Osteocyte (in vitro differentiated cells): ENCODE measurements around the gene MTERF4. TPM values are rescaled to one million over a fixed set of nuclear protein-coding genes. Genes with fewer than 3 reads are reported as not detected.
"Not testable (repeated sequence)": the region's sequence is repeated elsewhere in the genome, so short reads cannot be mapped to it uniquely, and the experiment has no call there.

Experiments
- DNase-seq: peaks from one replicate; pipeline ENCODE4 v3.0.0; 2021; ENCODE audit warnings: mixed read lengths; ENCODE audit not compliant: unreplicated experiment; ENCODE audit errors: extremely low spot score
- H3K27ac Mint-ChIP-seq: one replicate; pipeline ENCODE4 v1.8.0; 2021; ENCODE audit warnings: mild to moderate bottlenecking, mixed read lengths; ENCODE audit not compliant: unreplicated experiment
- H3K27me3 Mint-ChIP-seq: one replicate; pipeline ENCODE4 v1.8.0; 2021; ENCODE audit warnings: mixed read lengths; ENCODE audit not compliant: unreplicated experiment
- H3K36me3 Mint-ChIP-seq: one replicate; pipeline ENCODE4 v1.8.0; 2021; ENCODE audit warnings: mixed read lengths; ENCODE audit not compliant: unreplicated experiment
- H3K4me1 Mint-ChIP-seq: one replicate; pipeline ENCODE4 v1.8.0; 2021; ENCODE audit warnings: mixed read lengths; ENCODE audit not compliant: unreplicated experiment
- H3K4me3 Mint-ChIP-seq: one replicate; pipeline ENCODE4 v1.8.0; 2021; ENCODE audit warnings: mild to moderate bottlenecking, moderate library complexity, mixed read lengths; ENCODE audit not compliant: unreplicated experiment
- H3K9me3 Mint-ChIP-seq: one replicate; pipeline ENCODE4 v1.8.0; 2021; ENCODE audit warnings: mixed read lengths; ENCODE audit not compliant: unreplicated experiment
- CTCF ChIP-seq: fragments of 200-600 bp; sonication (generic); IDR thresholded peaks from 2 replicates; pipeline ENCODE4 v1.5.0; 2021; ENCODE audit warnings: antibody characterized with exemption, mild to moderate bottlenecking, moderate library complexity
- total RNA-seq: library from RNA; stranded (reverse); gene quantifications from 2 replicates; pipeline ENCODE4 v1.2.1, GENCODE V29; 2021

Gene MTERF4
- total RNA-seq, 1 donor from 2014 or later, result 36.8 TPM

- no peaks in the 10 kb centered on the region for H3K36me3 Mint-ChIP-seq
- TF ChIP-seq CTCF, result no peak
- no peaks in the 10 kb centered on the region for H3K4me1 Mint-ChIP-seq
- no peaks in the 10 kb centered on the region for H3K9me3 Mint-ChIP-seq
- H3K27me3 Mint-ChIP-seq, result no peaks in the 10 kb centered on the region
- no peak overlapping the region for H3K27ac Mint-ChIP-seq
- no peak for DNase-seq
- H3K4me3 Mint-ChIP-seq, result no peak overlapping the region
Measured at GRCh38 chr2:241108271-241109209, 6.5 kb upstream of the MTERF4 start.

- Mint-ChIP-seq H3K9me3 (no peaks in the 10 kb centered on the region), H3K27me3 (no peaks in the 10 kb centered on the region), H3K27ac (no peak overlapping the region), H3K36me3 (no peaks in the 10 kb centered on the region), H3K4me3 (no peak overlapping the region), H3K4me1 (peaks cover 9% of the 10 kb centered on the region)
- DNase-seq, result no peak
- no peak for TF ChIP-seq CTCF
Measured at GRCh38 chr2:241107031-241107783, 5.1 kb upstream of the MTERF4 start.

- peaks cover 16% of the 10 kb centered on the region for H3K4me1 Mint-ChIP-seq
- no peak for TF ChIP-seq CTCF
- H3K4me3 Mint-ChIP-seq, result no peak overlapping the region
- no peak overlapping the region for H3K27ac Mint-ChIP-seq
- H3K36me3 Mint-ChIP-seq, result no peaks in the 10 kb centered on the region
- H3K27me3 Mint-ChIP-seq, result no peaks in the 10 kb centered on the region
- no peaks in the 10 kb centered on the region for H3K9me3 Mint-ChIP-seq
- DNase-seq, result no peak
Measured at GRCh38 chr2:241105641-241106040, 3.6 kb upstream of the MTERF4 start.

- not testable (repeated sequence) for H3K27me3 Mint-ChIP-seq, H3K4me3 Mint-ChIP-seq, H3K36me3 Mint-ChIP-seq, H3K27ac Mint-ChIP-seq, H3K9me3 Mint-ChIP-seq, DNase-seq
- peaks cover 20% of the 10 kb centered on the region for H3K4me1 Mint-ChIP-seq
Measured at GRCh38 chr2:241104611-241105010, 2.5 kb upstream of the MTERF4 start.

GRCh38 chr2:241103176-241103595 lies 1.1 kb upstream of the MTERF4 start:
- TF ChIP-seq CTCF, result no peak
- Mint-ChIP-seq H3K9me3 (no peaks in the 10 kb centered on the region), H3K4me1 (peaks cover 25% of the 10 kb centered on the region), H3K4me3 (peak overlapping the region; percentile 96), H3K27me3 (no peaks in the 10 kb centered on the region), H3K27ac (peak overlapping the region; percentile 96), H3K36me3 (peaks cover 11% of the 10 kb centered on the region)
- DNase-seq, result no peak
